Caco-2 (cell line): ENCODE measurements around the gene TMEM225. TPM values are rescaled to one million over a fixed set of nuclear protein-coding genes. Genes with fewer than 3 reads are reported as not detected.

Experiments used
- BruUV-seq: library from RNA; stranded (reverse); fragments of 400-500 nt; replicated peaks from 2 replicates; lab custom pipeline; 2021; lab: Mats Ljungman, UMichigan
- CTCF ChIA-PET: fragments of 300-600 bp; sonication (Branson Sonifier 250); formaldehyde crosslinking; loops from one replicate; lab custom pipeline; 2022; ENCODE audit warnings: antibody characterized with exemption; lab: Charles Lee
- POLR2A ChIA-PET: fragments of 300-600 bp; sonication (Branson Sonifier 250); formaldehyde crosslinking; loops from one replicate; lab custom pipeline; 2022; ENCODE audit warnings: antibody characterized with exemption; lab: Charles Lee
- DNase-seq, 2 experiments: peaks; one replicate each; pipeline versions ENCODE4 v3.0.0 to v3.0.0-alpha.2; 2020 to 2022
- H3K27me3 ChIP-seq: replicated peaks from 2 replicates; pipeline ENCODE4 v1.6.0; 2011; ENCODE audit warnings: low read length; ENCODE audit not compliant: control insufficient read depth, insufficient read depth
- H3K36me3 ChIP-seq: 2 replicates; pipeline ENCODE4 v1.5.1; 2011; ENCODE audit warnings: low read length; ENCODE audit not compliant: control insufficient read depth, insufficient read depth
- H3K4me1 ChIP-seq: fragments of 250-450 bp; sonication (Bioruptor Pico); 2 replicates; pipeline ENCODE4 v1.5.1; 2020; ENCODE audit warnings: mild to moderate bottlenecking
- H3K4me3 ChIP-seq: 2 replicates; pipeline ENCODE4 v1.5.1; 2011; ENCODE audit warnings: low read depth, mild to moderate bottlenecking, control low read depth, low read length
- H3K9me3 ChIP-seq: fragments of 250-450 bp; sonication (Bioruptor Pico); 2 replicates; pipeline ENCODE4 v1.5.1; 2020; ENCODE audit warnings: mild to moderate bottlenecking, moderate library complexity
- H3K27ac Mint-ChIP-seq: one replicate; pipeline ENCODE4 v1.8.0; 2022; ENCODE audit warnings: mixed read lengths; ENCODE audit not compliant: unreplicated experiment
- H3K27me3 Mint-ChIP-seq: one replicate; pipeline ENCODE4 v1.8.0; 2022; ENCODE audit warnings: mixed read lengths; ENCODE audit not compliant: insufficient read depth, unreplicated experiment
- H3K36me3 Mint-ChIP-seq: one replicate; pipeline ENCODE4 v1.8.0; 2022; ENCODE audit warnings: mild to moderate bottlenecking, mixed read lengths; ENCODE audit not compliant: insufficient read depth, unreplicated experiment
- H3K4me1 Mint-ChIP-seq: one replicate; pipeline ENCODE4 v1.8.0; 2022; ENCODE audit warnings: low read depth, mixed read lengths; ENCODE audit not compliant: unreplicated experiment
- H3K4me3 Mint-ChIP-seq: one replicate; pipeline ENCODE4 v1.8.0; 2022; ENCODE audit warnings: mild to moderate bottlenecking, moderate library complexity, mixed read lengths; ENCODE audit not compliant: unreplicated experiment
- H3K9me3 Mint-ChIP-seq: one replicate; pipeline ENCODE4 v1.8.0; 2022; ENCODE audit warnings: mixed read lengths; ENCODE audit not compliant: unreplicated experiment
- intact Hi-C: fragments of 100-400 bp; cut with micrococcal nuclease; formaldehyde crosslinking; loops from one replicate; pipeline ENCODE4 v1.10.0; 2022; ENCODE audit not compliant: unreplicated experiment
- total RNA-seq: library from RNA; stranded (reverse); gene quantifications from 2 replicates; pipeline ENCODE4 v1.2.3, GENCODE V29; 2022
- TF ChIP-seq, protein P1 (sequence below), 2 experiments: fragments of 200-600 bp in 1 of 2; IDR thresholded peaks; 1 replicate in 1 of 2; 2 replicates in 1 of 2; pipeline versions ENCODE4 v1.5.1 to v1.8.0; 2011 to 2022; ENCODE audit warnings: antibody characterized with exemption in 1 of 2, control low read depth in 1 of 2, inconsistent platforms in 1 of 2, low read depth in 1 of 2, low read length in 1 of 2, mild to moderate bottlenecking in 1 of 2, moderate library complexity in 1 of 2; ENCODE audit not compliant: insufficient read depth in 1 of 2, severe bottlenecking in 1 of 2, unreplicated experiment in 1 of 2

TMEM225 gene
- total RNA-seq, 1 experiment from 2014 or later = not detected

DNA sequence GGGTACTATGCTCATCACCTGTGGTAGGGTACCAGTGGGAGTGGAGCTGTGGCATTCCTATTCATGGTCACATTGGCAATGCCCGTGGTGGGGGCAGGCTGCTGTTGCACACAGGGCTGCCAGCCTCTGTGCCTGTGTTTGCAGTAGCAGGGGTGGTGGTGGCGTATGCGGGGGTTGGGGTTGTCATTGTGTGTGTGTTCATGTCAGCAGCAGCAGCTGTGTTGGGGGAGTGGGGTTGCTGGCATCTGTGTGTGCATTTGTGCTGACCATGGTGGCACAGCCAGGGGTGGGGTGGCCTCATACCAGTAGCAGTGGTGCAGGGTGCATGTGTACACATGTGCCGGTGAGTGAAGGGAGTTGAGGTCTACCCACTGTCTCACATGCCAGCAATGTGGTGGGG, 34.4 kb downstream of the TMEM225 start:
- Mint-ChIP-seq H3K27ac (no peak overlapping the region), H3K27me3 (peaks cover 14% of the 10 kb centered on the region), H3K36me3 (no peaks in the 10 kb centered on the region), H3K4me3 (no peak overlapping the region), H3K9me3 (peaks cover 9% of the 10 kb centered on the region), H3K4me1 (no peaks in the 10 kb centered on the region)
- H3K4me1 ChIP-seq = no peaks in the 10 kb centered on the region
- BruUV-seq = no TSS peak
- TF ChIP-seq, protein P1, sequence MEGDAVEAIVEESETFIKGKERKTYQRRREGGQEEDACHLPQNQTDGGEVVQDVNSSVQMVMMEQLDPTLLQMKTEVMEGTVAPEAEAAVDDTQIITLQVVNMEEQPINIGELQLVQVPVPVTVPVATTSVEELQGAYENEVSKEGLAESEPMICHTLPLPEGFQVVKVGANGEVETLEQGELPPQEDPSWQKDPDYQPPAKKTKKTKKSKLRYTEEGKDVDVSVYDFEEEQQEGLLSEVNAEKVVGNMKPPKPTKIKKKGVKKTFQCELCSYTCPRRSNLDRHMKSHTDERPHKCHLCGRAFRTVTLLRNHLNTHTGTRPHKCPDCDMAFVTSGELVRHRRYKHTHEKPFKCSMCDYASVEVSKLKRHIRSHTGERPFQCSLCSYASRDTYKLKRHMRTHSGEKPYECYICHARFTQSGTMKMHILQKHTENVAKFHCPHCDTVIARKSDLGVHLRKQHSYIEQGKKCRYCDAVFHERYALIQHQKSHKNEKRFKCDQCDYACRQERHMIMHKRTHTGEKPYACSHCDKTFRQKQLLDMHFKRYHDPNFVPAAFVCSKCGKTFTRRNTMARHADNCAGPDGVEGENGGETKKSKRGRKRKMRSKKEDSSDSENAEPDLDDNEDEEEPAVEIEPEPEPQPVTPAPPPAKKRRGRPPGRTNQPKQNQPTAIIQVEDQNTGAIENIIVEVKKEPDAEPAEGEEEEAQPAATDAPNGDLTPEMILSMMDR (IDR thresholded peaks at IDR 0.05; ENCODE audit: insufficient read depth in 1 of 2, low read depth in 1 of 2, low read length in 1 of 2, severe bottlenecking in 1 of 2, unreplicated experiment in 1 of 2) = no peak
- no peak overlapping the region for H3K4me3 ChIP-seq
- ChIA-PET CTCF (no interaction called here), POLR2A (no interaction called here)
- no peaks in the 10 kb centered on the region for H3K36me3 ChIP-seq
- intact Hi-C loops = no loop called here
- peaks cover 5% of the 10 kb centered on the region; the same call in 1 of the 2 replicates for H3K9me3 ChIP-seq
- H3K27me3 ChIP-seq = no peaks in the 10 kb centered on the region
- no peak for DNase-seq

DNA sequence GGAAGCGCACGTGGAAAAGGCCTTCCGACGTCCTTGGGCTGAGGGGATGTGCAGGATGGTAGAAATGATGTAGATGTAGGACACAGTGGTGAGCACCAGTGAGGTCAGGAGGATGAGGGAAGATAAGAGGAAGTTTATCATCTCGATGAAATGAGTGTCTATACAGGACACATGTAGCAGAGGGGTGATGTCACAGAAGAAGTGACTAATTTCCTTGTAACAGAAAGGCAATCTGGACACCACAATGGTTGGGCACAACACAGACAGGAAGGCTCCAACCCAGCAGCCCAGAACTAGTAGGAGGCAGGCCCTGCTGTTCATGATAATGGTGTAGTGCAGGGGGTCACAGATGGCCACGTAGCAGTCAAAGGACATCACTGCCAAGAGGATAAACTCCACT, 44.3 kb downstream of the TMEM225 start:
- Histone ChIP-seq H3K27me3 (no peaks in the 10 kb centered on the region), H3K4me3 (no peak overlapping the region), H3K9me3 (no peaks in the 10 kb centered on the region), H3K36me3 (no peaks in the 10 kb centered on the region), H3K4me1 (peaks cover 7% of the 10 kb centered on the region; the same call in 1 of the 2 replicates)
- intact Hi-C loops = no loop called here
- Mint-ChIP-seq H3K27me3 (peaks cover 24% of the 10 kb centered on the region), H3K27ac (no peak overlapping the region), H3K9me3 (no peaks in the 10 kb centered on the region), H3K36me3 (no peaks in the 10 kb centered on the region), H3K4me1 (peaks cover 6% of the 10 kb centered on the region), H3K4me3 (no peak overlapping the region)
- CTCF ChIA-PET = no interaction called here
- POLR2A ChIA-PET = no interaction called here
- BruUV-seq = no TSS peak
- no peak for DNase-seq
- TF ChIP-seq, protein P1 (IDR thresholded peaks at IDR 0.05; ENCODE audit: insufficient read depth in 1 of 2, low read depth in 1 of 2, low read length in 1 of 2, severe bottlenecking in 1 of 2, unreplicated experiment in 1 of 2) = no peak

- ChIA-PET POLR2A (no interaction called here), CTCF (no interaction called here)
- H3K4me1 Mint-ChIP-seq = peaks cover 6% of the 10 kb centered on the region
- no peaks in the 10 kb centered on the region for H3K9me3 Mint-ChIP-seq
- TF ChIP-seq, protein P1 (IDR thresholded peaks at IDR 0.05; ENCODE audit: insufficient read depth in 1 of 2, low read depth in 1 of 2, low read length in 1 of 2, severe bottlenecking in 1 of 2, unreplicated experiment in 1 of 2) = no peak
- intact Hi-C loops = no loop called here
- no TSS peak for BruUV-seq
- no peak overlapping the region for H3K27ac Mint-ChIP-seq
- no peaks in the 10 kb centered on the region for H3K36me3 ChIP-seq
- H3K4me1 ChIP-seq = peaks cover 7% of the 10 kb centered on the region; the same call in 1 of the 2 replicates
- H3K27me3 ChIP-seq = no peaks in the 10 kb centered on the region
- no peak overlapping the region for H3K4me3 ChIP-seq
- DNase-seq = no peak
- H3K4me3 Mint-ChIP-seq = no peak overlapping the region
- no peaks in the 10 kb centered on the region for H3K36me3 Mint-ChIP-seq
- no peaks in the 10 kb centered on the region for H3K9me3 ChIP-seq
- peaks cover 15% of the 10 kb centered on the region for H3K27me3 Mint-ChIP-seq
Observed at GRCh38 chr11:123839131-123839530, 46.3 kb downstream of the TMEM225 start.
